Measurements from ENCODE around the gene SYCN. TPM values are rescaled to one million over a fixed set of nuclear protein-coding genes. Genes with fewer than 3 reads are reported as not detected.

SYCN gene
- polyA plus RNA-seq, 3 donors, result not detected

- Histone ChIP-seq H3K27ac (ENCODE audit: low read depth in 1 of 2, low read length in 2 of 2) (no peak overlapping the region), H4K20me1 (ENCODE audit: insufficient read depth, low read length) (no peaks in the 10 kb centered on the region), H3K79me2 (ENCODE audit: insufficient read depth, low read length) (no peaks in the 10 kb centered on the region), H2AFZ (ENCODE audit: insufficient read depth, low read depth, low read length, poor library complexity, severe bottlenecking) (no peak overlapping the region), H3K36me3 (replicated peaks in 1 of 2; ENCODE audit: control insufficient read depth in 1 of 2, insufficient read depth in 2 of 2, low read length in 2 of 2) (peaks cover 45 to 70% of the 10 kb centered on the region in 2 donors), H3K9ac (ENCODE audit: insufficient read depth, low read length, poor library complexity, severe bottlenecking) (no peak overlapping the region), H3K4me3 (replicated peaks in 1 of 3; ENCODE audit: low read depth in 2 of 3, low read length in 3 of 3) (no peak overlapping the region), H3K4me2 (replicated peaks; ENCODE audit: extremely low read depth, low read length, poor library complexity, severe bottlenecking) (no peak overlapping the region), H3K9me3 (replicated peaks in 1 of 2; ENCODE audit: control insufficient read depth in 1 of 2, insufficient read depth in 1 of 2, low read length in 2 of 2) (no peaks in the 10 kb centered on the region), H3K27me3 (ENCODE audit: control insufficient read depth in 2 of 2, insufficient read depth in 2 of 2, low read length in 2 of 2) (no peaks in the 10 kb centered on the region), H3K4me1 (ENCODE audit: control insufficient read depth in 1 of 2, insufficient read depth in 2 of 2, low read length in 2 of 2) (no peaks in the 10 kb centered on the region)
- Mint-ChIP-seq H3K4me3 (no peak overlapping the region), H3K4me1 (no peaks in the 10 kb centered on the region), H3K27me3 (ENCODE audit: low read depth in 3 of 3) (peaks cover 0 to 1% (median 0%) of the 10 kb centered on the region in 3 donors), H3K9me3 (no peaks in the 10 kb centered on the region), H3K36me3 (peaks cover 16 to 66% of the 10 kb centered on the region in 2 donors), H3K27ac (no peak overlapping the region)
- intact Hi-C loops (cut with micrococcal nuclease), result no loop called here
- DNase-seq, result no peak
- 99% methylated on average over 13 of the region's 16 CpGs for WGBS (ENCODE audit: insufficient coverage)
- TF ChIP-seq CTCF (IDR thresholded peaks at IDR 0.05), result no peak
Observed at GRCh38 chr19:39174142-39174541, 29.9 kb downstream of the SYCN start.

GRCh38 chr19:39173502-39173991, 30.5 kb downstream of the SYCN start:
- intact Hi-C loops (cut with micrococcal nuclease), result no loop called here
- Histone ChIP-seq H3K27ac (ENCODE audit: low read depth in 1 of 2, low read length in 2 of 2) (no peak overlapping the region), H2AFZ (ENCODE audit: insufficient read depth, low read depth, low read length, poor library complexity, severe bottlenecking) (no peak overlapping the region), H3K9me3 (replicated peaks in 1 of 2; ENCODE audit: control insufficient read depth in 1 of 2, insufficient read depth in 1 of 2, low read length in 2 of 2) (no peaks in the 10 kb centered on the region), H3K79me2 (ENCODE audit: insufficient read depth, low read length) (no peaks in the 10 kb centered on the region), H3K4me2 (replicated peaks; ENCODE audit: extremely low read depth, low read length, poor library complexity, severe bottlenecking) (no peak overlapping the region), H3K9ac (ENCODE audit: insufficient read depth, low read length, poor library complexity, severe bottlenecking) (no peak overlapping the region), H4K20me1 (ENCODE audit: insufficient read depth, low read length) (no peaks in the 10 kb centered on the region), H3K27me3 (ENCODE audit: control insufficient read depth in 2 of 2, insufficient read depth in 2 of 2, low read length in 2 of 2) (no peaks in the 10 kb centered on the region), H3K4me1 (ENCODE audit: control insufficient read depth in 1 of 2, insufficient read depth in 2 of 2, low read length in 2 of 2) (no peaks in the 10 kb centered on the region), H3K4me3 (replicated peaks in 1 of 3; ENCODE audit: low read depth in 2 of 3, low read length in 3 of 3) (no peak overlapping the region), H3K36me3 (replicated peaks in 1 of 2; ENCODE audit: control insufficient read depth in 1 of 2, insufficient read depth in 2 of 2, low read length in 2 of 2) (peaks cover 41 to 67% of the 10 kb centered on the region in 2 donors)
- peaks cover 0 to 4% (median 0%) of the 10 kb centered on the region in 3 donors for H3K27me3 Mint-ChIP-seq (ENCODE audit: low read depth in 3 of 3)
- H3K9me3 Mint-ChIP-seq, result no peaks in the 10 kb centered on the region
- TF ChIP-seq CTCF (IDR thresholded peaks at IDR 0.05), result no peak
- DNase-seq, result no peak
- H3K27ac Mint-ChIP-seq, result no peak overlapping the region
- over 99% methylated on average over 20 of the region's 25 CpGs for WGBS (ENCODE audit: insufficient coverage)
- H3K4me1 Mint-ChIP-seq, result no peaks in the 10 kb centered on the region
- H3K36me3 Mint-ChIP-seq, result peaks cover 11 to 64% of the 10 kb centered on the region in 2 donors
- H3K4me3 Mint-ChIP-seq, result no peak overlapping the region
